ENCODE data around the gene FCER1A.

Gene FCER1A

DNA sequence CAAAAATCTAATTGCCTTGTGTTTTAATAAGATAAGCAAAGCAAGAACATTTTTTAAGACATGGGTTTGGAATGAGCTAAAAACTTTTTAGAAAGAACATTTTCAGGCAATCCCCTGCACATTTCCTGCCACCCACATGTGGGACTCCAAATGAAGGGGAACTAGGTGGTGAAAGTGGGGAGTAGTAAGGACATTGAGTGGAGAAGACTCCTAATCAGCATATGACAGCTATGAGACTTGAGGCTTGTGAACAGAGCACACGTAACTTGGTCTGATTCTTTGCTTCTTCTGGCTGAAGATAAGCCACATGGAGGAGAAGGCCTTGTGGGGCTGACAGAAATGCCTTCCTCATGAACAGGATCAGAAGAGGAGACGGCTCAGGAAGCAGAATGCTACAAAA lies 50.3 kb downstream of the FCER1A start:
- TF ChIP-seq, protein P1, sequence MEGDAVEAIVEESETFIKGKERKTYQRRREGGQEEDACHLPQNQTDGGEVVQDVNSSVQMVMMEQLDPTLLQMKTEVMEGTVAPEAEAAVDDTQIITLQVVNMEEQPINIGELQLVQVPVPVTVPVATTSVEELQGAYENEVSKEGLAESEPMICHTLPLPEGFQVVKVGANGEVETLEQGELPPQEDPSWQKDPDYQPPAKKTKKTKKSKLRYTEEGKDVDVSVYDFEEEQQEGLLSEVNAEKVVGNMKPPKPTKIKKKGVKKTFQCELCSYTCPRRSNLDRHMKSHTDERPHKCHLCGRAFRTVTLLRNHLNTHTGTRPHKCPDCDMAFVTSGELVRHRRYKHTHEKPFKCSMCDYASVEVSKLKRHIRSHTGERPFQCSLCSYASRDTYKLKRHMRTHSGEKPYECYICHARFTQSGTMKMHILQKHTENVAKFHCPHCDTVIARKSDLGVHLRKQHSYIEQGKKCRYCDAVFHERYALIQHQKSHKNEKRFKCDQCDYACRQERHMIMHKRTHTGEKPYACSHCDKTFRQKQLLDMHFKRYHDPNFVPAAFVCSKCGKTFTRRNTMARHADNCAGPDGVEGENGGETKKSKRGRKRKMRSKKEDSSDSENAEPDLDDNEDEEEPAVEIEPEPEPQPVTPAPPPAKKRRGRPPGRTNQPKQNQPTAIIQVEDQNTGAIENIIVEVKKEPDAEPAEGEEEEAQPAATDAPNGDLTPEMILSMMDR (IDR thresholded peaks at IDR 0.05), result no peak
- no peak for TF ChIP-seq ZFX (IDR thresholded peaks at IDR 0.05; ENCODE audit: borderline replicate concordance)
- H3K27ac ChIP-seq, result no peak overlapping the region

All from 22Rv1 (cell line).